HG03064 (cell line): Measurements from ENCODE around the gene LYST.

Source experiments
- ATAC-seq: cut with Tn5 transposase; IDR thresholded peaks from one replicate; pipeline ENCODE4 v1.9.1; 2021; ENCODE audit warnings: low read depth; ENCODE audit not compliant: unreplicated experiment

Gene LYST

GRCh38 chr1:235888119-235888643 is 21.5 kb upstream of the LYST start:
- peak; percentile 77 for ATAC-seq

- ATAC-seq: no peak
Observed at GRCh38 chr1:235887676-235888075, 21.0 kb upstream of the LYST start.

GRCh38 chr1:235885655-235886262 is 19.1 kb upstream of the LYST start:
- ATAC-seq: no peak

- ATAC-seq: no peak
Observed at GRCh38 chr1:235883261-235883927, 16.7 kb upstream of the LYST start.

- no peak for ATAC-seq
Observed at GRCh38 chr1:235882816-235883215, 16.1 kb upstream of the LYST start.

- no peak for ATAC-seq
Observed at GRCh38 chr1:235881930-235882700, 15.4 kb upstream of the LYST start.

- no peak for ATAC-seq
Observed at GRCh38 chr1:235878082-235878811, 11.5 kb upstream of the LYST start.

GRCh38 chr1:235876402-235876841 is 9.7 kb upstream of the LYST start:
- ATAC-seq: no peak

- no peak for ATAC-seq
Observed at GRCh38 chr1:235875036-235875597, 8.4 kb upstream of the LYST start.

- ATAC-seq: no peak
Observed at GRCh38 chr1:235874261-235874660, 7.6 kb upstream of the LYST start.

GRCh38 chr1:235873571-235873970 is 6.9 kb upstream of the LYST start:
- no peak for ATAC-seq

GRCh38 chr1:235873045-235873444 is 6.3 kb upstream of the LYST start:
- ATAC-seq: no peak

- ATAC-seq: no peak
Observed at GRCh38 chr1:235872270-235872669, 5.6 kb upstream of the LYST start.

- ATAC-seq: peak; percentile 32
Observed at GRCh38 chr1:235867903-235868469, 1.3 kb upstream of the LYST start.

GRCh38 chr1:235866913-235867845 is 473 bp upstream of the LYST start:
- peak; percentile 53 for ATAC-seq

GRCh38 chr1:235865565-235866204 is 1.0 kb downstream of the LYST start:
- ATAC-seq: no peak

- ATAC-seq: no peak
Observed at GRCh38 chr1:235864931-235865525, 1.7 kb downstream of the LYST start.

- ATAC-seq: no peak
Observed at GRCh38 chr1:235864469-235864868, 2.2 kb downstream of the LYST start.
